ENCODE results near the gene FAM83B. TPM values are rescaled to one million over a fixed set of nuclear protein-coding genes. Genes with fewer than 3 reads are reported as not detected.

Gene FAM83B
- total and polyA plus RNA-seq, 2 of the 13 experiments (the other 11 are each of a cell fraction or from before 2014, with no cell fraction given) = not detected

DNA sequence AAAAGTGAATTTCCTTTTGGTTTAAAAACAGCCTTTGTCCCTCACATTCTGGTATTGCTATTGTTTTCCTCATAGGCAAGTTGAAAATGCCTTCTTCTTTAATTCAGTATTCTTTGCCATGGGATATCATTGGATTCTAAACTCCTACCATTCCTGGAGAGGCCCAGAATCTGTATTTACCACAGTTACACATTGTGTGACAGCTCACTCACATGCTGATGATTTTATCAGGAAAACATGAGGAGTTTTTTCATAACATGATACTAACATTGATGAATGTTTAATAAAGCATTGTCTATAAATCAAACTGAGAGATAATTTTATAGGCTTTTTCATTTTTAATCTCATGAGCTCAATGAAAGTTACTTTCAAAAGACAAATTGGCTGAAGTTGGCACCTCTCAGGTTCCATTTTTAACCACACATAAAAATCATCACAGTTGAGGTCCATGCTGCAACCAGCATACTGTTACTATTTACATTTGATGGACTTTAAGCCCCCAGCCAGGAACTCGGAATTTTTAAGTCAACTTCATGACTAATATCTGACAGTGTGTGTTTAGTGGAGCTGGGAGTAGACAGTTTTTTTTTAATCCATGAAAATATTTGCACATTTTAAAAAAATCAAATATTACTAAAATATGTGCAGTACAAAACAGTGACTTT lies 82.8 kb downstream of the FAM83B start (continued):
- TF ChIP-seq NR2F1 (CRISPR knock-in tag; IDR thresholded peaks at IDR 0.05) (0 out of 4 replicates have a peak, but pooled peaks of 1 of the 2 experiments have one; percentile 15), ZNF441 (CRISPR knock-in tag; IDR thresholded peaks at IDR 0.05; ENCODE audit: borderline replicate concordance) (no peak), ZKSCAN8 (CRISPR knock-in tag; IDR thresholded peaks at IDR 0.05; ENCODE audit: borderline replicate concordance) (peak; percentile 80; the same call in 1 of the 2 replicates), JUN (CRISPR knock-in tag; IDR thresholded peaks at IDR 0.05) (peak; percentile 22; the same call in 1 of the 2 replicates), ZNF644 (CRISPR knock-in tag; IDR thresholded peaks at IDR 0.05; ENCODE audit: low read depth) (peak; percentile 99), ZFY (CRISPR knock-in tag; IDR thresholded peaks at IDR 0.05) (no peak), ZNF841 (CRISPR knock-in tag; IDR thresholded peaks at IDR 0.05; ENCODE audit: borderline replicate concordance) (no peak), GFI1 (CRISPR knock-in tag; IDR thresholded peaks at IDR 0.05; ENCODE audit: borderline replicate concordance) (no peak), CHD2 (IDR thresholded peaks at IDR 0.05; ENCODE audit: low read depth, low read length) (peak; percentile 27; the same call in 1 of the 2 replicates), ZNF30 (CRISPR knock-in tag; IDR thresholded peaks at IDR 0.05) (no peak), STAG1 (CRISPR knock-in tag; IDR thresholded peaks at IDR 0.05) (no peak)
- TF ChIP-seq, protein P1, sequence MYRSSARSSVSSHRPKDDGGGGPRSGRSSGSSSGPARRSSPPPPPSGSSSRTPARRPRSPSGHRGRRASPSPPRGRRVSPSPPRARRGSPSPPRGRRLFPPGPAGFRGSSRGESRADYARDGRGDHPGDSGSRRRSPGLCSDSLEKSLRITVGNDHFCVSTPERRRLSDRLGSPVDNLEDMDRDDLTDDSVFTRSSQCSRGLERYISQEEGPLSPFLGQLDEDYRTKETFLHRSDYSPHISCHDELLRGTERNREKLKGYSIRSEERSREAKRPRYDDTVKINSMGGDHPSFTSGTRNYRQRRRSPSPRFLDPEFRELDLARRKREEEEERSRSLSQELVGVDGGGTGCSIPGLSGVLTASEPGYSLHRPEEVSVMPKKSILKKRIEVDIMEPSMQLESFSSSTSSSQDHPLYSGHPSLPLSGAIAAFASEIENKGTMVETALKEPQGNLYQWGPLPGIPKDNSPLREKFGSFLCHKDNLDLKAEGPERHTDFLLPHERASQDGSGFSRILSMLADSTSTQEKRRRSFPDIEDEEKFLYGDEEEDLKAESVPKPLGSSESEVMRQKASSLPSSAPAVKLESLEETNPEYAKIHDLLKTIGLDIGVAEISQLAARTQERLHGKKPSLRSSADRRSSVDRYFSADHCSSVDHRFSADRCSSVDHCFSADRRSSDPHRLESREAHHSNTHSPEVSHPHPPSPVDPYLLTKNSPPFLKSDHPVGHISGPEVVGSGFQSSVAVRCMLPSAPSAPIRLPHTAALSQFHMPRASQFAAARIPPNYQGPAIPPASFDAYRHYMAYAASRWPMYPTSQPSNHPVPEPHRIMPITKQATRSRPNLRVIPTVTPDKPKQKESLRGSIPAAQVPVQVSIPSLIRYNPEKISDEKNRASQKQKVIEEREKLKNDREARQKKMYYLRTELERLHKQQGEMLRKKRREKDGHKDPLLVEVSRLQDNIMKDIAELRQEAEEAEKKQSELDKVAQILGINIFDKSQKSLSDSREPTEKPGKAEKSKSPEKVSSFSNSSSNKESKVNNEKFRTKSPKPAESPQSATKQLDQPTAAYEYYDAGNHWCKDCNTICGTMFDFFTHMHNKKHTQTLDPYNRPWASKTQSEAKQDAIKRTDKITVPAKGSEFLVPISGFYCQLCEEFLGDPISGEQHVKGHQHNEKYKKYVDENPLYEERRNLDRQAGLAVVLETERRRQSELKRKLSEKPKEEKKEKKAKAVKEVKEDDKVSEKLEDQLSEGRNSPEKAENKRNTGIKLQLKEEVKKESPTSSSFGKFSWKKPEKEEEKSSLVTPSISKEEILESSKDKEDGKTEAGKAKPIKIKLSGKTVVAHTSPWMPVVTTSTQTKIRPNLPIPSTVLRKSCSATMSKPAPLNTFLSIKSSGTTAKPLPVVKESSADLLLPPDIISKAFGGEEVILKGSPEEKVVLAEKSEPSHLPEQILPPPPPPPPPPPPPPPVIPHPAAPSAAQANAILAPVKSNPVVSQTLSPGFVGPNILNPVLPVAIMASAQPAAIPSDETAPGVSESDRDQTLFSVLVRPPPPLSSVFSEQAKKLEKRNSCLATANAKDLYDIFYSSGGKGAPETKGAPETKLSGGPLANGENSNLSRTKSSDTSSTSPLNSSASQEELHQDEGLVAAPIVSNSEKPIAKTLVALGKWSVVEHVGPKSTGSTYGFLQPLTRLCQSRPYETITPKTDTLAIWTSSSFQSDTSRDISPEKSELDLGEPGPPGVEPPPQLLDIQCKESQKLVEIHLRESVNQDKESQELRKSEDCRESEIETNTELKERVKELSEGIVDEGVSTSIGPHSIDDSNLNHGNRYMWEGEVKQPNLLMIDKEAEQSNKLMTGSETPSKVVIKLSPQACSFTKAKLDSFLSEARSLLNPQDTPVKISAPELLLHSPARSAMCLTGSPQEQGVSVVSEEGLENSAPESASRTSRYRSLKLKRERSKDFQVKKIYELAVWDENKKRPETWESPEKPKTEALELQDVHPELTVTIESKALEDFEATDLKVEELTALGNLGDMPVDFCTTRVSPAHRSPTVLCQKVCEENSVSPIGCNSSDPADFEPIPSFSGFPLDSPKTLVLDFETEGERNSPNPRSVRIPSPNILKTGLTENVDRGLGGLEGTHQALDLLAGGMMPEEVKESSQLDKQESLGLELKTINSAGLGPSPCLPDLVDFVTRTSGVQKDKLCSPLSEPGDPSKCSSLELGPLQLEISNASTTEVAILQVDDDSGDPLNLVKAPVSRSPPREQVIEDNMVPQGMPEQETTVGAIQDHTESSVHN (CRISPR knock-in tag; IDR thresholded peaks at IDR 0.05) = no peak
- TF ChIP-seq, protein P2, sequence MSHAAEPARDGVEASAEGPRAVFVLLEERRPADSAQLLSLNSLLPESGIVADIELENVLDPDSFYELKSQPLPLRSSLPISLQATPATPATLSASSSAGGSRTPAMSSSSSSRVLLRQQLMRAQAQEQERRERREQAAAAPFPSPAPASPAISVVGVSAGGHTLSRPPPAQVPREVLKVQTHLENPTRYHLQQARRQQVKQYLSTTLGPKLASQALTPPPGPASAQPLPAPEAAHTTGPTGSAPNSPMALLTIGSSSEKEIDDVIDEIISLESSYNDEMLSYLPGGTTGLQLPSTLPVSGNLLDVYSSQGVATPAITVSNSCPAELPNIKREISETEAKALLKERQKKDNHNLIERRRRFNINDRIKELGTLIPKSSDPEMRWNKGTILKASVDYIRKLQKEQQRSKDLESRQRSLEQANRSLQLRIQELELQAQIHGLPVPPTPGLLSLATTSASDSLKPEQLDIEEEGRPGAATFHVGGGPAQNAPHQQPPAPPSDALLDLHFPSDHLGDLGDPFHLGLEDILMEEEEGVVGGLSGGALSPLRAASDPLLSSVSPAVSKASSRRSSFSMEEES (CRISPR knock-in tag; IDR thresholded peaks at IDR 0.05) = no peak
- TF ChIP-seq, protein P3, sequence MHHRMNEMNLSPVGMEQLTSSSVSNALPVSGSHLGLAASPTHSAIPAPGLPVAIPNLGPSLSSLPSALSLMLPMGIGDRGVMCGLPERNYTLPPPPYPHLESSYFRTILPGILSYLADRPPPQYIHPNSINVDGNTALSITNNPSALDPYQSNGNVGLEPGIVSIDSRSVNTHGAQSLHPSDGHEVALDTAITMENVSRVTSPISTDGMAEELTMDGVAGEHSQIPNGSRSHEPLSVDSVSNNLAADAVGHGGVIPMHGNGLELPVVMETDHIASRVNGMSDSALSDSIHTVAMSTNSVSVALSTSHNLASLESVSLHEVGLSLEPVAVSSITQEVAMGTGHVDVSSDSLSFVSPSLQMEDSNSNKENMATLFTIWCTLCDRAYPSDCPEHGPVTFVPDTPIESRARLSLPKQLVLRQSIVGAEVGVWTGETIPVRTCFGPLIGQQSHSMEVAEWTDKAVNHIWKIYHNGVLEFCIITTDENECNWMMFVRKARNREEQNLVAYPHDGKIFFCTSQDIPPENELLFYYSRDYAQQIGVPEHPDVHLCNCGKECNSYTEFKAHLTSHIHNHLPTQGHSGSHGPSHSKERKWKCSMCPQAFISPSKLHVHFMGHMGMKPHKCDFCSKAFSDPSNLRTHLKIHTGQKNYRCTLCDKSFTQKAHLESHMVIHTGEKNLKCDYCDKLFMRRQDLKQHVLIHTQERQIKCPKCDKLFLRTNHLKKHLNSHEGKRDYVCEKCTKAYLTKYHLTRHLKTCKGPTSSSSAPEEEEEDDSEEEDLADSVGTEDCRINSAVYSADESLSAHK (CRISPR knock-in tag; IDR thresholded peaks at IDR 0.05; ENCODE audit: borderline replicate concordance) = no peak

All from HepG2 (cell line).